GM06990 (cell line): ENCODE data around the gene GPR153.
A peak's percentile ranks its signal among the peaks of the same experiment; 100 is the strongest.
"Not testable (repeated sequence)": the region's sequence is repeated elsewhere in the genome, so short reads cannot be mapped to it uniquely, and the experiment has no call there.

Experiments
- DNase-seq: peaks from one replicate; pipeline ENCODE4 v3.0.0-alpha.2; 2011; ENCODE audit not compliant: insufficient read length; ENCODE audit errors: extremely low read depth
- H3K27me3 ChIP-seq: replicated peaks from 2 replicates; pipeline ENCODE4 v1.6.0; 2011; ENCODE audit warnings: low read length; ENCODE audit not compliant: control insufficient read depth, insufficient read depth
- H3K36me3 ChIP-seq: 2 replicates; pipeline ENCODE4 v1.5.1; 2011; ENCODE audit warnings: low read length; ENCODE audit not compliant: control insufficient read depth, insufficient read depth
- H3K4me3 ChIP-seq: replicated peaks from 2 replicates; pipeline ENCODE4 v1.5.1; 2011; ENCODE audit warnings: low read depth, mild to moderate bottlenecking, control low read depth, low read length
- TF ChIP-seq, protein P1 (sequence below): IDR thresholded peaks from 2 replicates; pipeline ENCODE4 v1.5.1; 2011; ENCODE audit warnings: low read length, control low read depth, mild to moderate bottlenecking, inconsistent platforms; ENCODE audit not compliant: insufficient read depth, poor library complexity, severe bottlenecking

Gene GPR153

DNA sequence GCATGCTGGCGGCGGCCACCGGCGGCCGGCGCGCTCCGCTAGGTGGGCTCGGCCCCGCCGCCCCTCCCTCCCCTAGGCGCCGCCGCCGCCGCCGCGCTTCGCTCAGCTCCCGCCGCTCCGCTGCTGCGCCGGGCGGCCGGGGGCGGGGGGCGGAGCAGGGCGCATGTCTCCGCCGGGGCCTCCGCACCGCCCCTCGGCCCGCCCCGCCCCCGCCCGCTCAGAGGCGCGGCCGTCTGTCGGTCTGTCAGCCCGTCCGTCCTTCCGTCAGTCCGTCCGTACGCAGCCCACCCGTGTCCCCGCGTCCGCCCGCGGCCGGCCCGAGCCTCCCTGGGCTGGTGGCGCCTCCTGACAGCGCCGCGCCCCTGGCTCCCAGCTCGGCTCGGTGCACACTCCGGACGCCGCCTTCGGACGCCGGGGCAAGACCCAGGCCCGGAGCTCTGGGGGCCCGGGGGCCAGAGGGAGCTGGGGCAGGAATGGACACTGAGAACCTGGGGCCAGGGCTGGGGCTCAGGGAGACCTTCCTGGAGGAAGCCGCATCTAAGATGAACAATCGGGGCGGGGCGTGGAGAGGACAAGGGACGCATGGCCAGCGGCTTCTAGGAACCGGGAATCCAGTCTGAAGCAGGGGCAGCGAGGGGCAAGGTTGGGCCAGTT is at the start of gene GPR153:
TSS of gene GPR153 (minus strand) at position 138 of the 654 bp plus-strand sequence. CDS start 6,193 bp downstream, outside the sequence.
- DNase-seq, result peak; percentile 57
- Histone ChIP-seq H3K27me3 (no peaks in the 10 kb centered on the region; the same call in 1 of the 2 replicates), H3K36me3 (no peaks in the 10 kb centered on the region; the same call in 1 of the 2 replicates), H3K4me3 (peak within 1 kb of the TSS; percentile 59)
- TF ChIP-seq, protein P1, sequence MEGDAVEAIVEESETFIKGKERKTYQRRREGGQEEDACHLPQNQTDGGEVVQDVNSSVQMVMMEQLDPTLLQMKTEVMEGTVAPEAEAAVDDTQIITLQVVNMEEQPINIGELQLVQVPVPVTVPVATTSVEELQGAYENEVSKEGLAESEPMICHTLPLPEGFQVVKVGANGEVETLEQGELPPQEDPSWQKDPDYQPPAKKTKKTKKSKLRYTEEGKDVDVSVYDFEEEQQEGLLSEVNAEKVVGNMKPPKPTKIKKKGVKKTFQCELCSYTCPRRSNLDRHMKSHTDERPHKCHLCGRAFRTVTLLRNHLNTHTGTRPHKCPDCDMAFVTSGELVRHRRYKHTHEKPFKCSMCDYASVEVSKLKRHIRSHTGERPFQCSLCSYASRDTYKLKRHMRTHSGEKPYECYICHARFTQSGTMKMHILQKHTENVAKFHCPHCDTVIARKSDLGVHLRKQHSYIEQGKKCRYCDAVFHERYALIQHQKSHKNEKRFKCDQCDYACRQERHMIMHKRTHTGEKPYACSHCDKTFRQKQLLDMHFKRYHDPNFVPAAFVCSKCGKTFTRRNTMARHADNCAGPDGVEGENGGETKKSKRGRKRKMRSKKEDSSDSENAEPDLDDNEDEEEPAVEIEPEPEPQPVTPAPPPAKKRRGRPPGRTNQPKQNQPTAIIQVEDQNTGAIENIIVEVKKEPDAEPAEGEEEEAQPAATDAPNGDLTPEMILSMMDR, result no peak

DNA sequence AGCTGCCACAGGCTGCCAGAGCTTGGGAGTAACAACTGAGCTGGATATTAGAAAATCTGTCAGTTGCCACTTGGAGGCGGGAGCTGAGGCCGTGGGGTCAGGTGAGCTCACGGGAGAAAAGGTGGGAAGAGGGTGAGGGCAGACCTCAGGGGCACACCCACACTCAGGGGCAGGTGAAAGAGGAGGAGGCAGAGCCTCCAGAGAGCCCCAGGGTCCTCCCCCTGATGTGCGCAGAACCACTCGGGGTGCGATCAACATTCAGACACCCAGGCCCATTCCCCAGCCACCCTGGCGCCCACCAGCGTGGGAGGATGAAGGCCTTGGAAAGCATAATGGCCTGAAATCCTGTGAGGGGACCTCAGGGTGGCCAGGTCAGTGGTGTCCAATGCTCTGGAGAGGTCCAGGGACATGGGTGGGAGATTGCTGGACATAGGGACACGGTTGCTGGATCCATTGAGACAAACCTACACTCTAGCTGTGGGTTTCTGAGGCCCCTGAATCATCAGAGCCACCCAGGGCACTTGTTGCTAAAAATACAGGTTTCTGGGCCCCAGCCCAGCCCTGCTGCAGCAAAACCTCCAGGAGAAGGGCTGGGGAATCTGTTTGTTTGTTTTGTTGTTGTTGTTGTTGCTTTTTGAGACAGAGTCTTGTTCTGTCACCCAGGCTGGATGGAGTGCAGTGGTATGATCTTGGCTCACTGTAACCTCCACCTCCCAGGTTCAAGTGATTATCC is 49.4 kb upstream of the GPR153 start:
- TF ChIP-seq, protein P1, result no peak
- no peaks in the 10 kb centered on the region; the same call in none of the 2 replicates for H3K36me3 ChIP-seq

DNA sequence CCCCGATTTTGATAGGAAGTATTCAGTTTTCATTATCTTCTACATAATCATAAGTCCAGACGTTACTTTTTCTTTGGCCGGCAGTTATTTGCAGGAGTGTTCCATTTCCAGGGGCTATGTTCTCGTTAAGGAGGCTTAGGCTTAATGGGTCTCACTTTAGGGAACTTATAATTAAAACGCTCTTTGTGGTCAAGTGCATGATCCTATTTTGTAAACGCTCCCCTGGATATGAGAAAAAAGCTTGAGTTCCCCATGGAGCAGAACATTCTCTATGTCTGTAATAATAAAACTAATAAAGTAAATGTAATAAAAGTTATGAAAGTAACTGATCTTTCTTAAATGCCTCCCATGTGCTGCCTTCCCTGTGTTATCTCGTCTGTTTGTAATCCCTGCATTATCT is 48.7 kb upstream of the GPR153 start:
- Histone ChIP-seq H3K27me3 (no peaks in the 10 kb centered on the region), H3K36me3 (no peaks in the 10 kb centered on the region; the same call in none of the 2 replicates), H3K4me3 (no peak overlapping the region)
- no peak for DNase-seq
- TF ChIP-seq, protein P1, result no peak

More for the DNA sequence above, 49.4 kb upstream of the GPR153 start:
- H3K4me3 ChIP-seq, result no peak overlapping the region
- H3K27me3 ChIP-seq, result no peaks in the 10 kb centered on the region
- DNase-seq, result no peak

DNA sequence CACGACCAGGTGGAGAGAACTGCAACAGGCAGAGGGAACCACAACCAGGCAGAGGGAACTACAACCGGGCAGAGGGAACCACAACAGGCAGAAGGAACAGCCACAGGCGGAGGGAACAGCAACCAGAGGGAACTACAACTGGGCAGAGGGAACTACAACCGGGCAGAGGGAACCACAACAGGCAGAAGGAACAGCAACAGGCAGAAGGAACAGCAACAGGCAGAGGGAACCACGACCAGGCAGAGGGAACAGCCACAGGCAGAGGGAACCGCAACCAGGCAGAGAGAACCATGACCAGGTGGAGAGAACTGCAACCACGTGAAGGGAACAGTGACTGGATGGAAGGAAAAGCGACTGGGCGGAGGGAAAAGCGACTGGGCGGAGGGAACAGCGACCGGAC is 47.6 kb upstream of the GPR153 start:
- Histone ChIP-seq H3K27me3 (no peaks in the 10 kb centered on the region), H3K4me3 (no peak overlapping the region), H3K36me3 (no peaks in the 10 kb centered on the region; the same call in none of the 2 replicates)
- TF ChIP-seq, protein P1, result no peak
- no peak for DNase-seq

DNA sequence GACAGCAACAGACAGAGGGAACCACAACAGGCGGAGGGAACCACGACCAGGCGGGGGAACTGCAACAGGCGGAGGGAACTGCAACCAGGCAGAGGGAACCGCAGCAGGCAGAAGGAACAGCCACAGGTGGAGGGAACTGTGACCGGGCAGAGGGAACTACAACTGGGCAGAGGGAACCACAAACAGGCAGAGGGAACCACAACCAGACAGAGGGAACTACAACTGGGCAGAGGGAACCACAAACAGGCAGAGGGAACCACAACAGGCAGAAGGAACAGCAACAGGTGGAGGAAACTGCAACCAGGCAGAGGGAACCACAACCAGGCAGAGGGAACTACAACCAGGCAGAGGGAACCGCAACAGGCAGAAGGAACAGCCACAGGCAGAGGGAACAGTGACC is 46.8 kb upstream of the GPR153 start:
- H3K27me3 ChIP-seq, H3K36me3 ChIP-seq, DNase-seq, H3K4me3 ChIP-seq: not testable (repeated sequence)

DNA sequence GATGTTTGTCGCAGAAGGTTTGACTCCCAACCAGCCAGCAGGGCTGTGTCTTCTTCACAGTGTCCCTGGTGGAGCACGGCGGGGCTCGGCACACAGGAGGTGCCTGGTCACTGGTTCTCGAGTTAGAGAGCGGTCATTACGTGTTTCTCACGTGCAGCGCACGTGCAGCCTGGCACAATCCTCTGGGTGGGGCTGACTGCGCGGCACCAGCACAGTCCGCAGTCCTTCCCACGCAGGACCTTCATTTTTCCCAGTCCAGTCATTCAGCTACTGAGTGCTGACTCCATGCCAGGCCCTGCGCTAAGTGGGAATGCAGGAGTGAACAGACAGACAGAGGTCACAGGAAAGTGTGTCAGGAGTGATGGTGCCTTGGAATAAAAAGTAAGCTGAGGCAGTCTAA is 46.2 kb upstream of the GPR153 start:
- peaks cover 1% of the 10 kb centered on the region for H3K36me3 ChIP-seq
- DNase-seq, result no peak
- no peaks in the 10 kb centered on the region for H3K27me3 ChIP-seq
- TF ChIP-seq, protein P1, result no peak
- no peak overlapping the region for H3K4me3 ChIP-seq
